GM12878 (cell line): ENCODE measurements around the gene PITPNM3. TPM values are rescaled to one million over a fixed set of nuclear protein-coding genes. Genes with fewer than 3 reads are reported as not detected.

Experiments
- ATAC-seq: fragments of 200-7000 bp; cut with Tn5 transposase; 3 replicates; pipeline ENCODE4 v1.9.1; 2020; ENCODE audit warnings: mild to moderate bottlenecking, moderate library complexity
- BruUV-seq: library from RNA; stranded (reverse); fragments of 400-500 nt; replicated peaks from 2 replicates; lab custom pipeline; 2021; lab: Mats Ljungman, UMichigan
- CTCF ChIA-PET: fragments of 300-600 bp; sonication (Branson Sonifier 250); formaldehyde crosslinking; extraction: SDS; loops from one replicate; lab custom pipeline; 2021; ENCODE audit warnings: inconsistent platforms; lab: Yijun Ruan, JAX
- POLR2A ChIA-PET: fragments of 350-600 bp; formaldehyde crosslinking; extraction: SDS; loops from one replicate; lab custom pipeline; 2021; ENCODE audit warnings: inconsistent platforms; lab: Charles Lee
- RAD21 ChIA-PET: fragments of 300-600 bp; sonication (Branson Sonifier 250); formaldehyde crosslinking; loops from one replicate; lab custom pipeline; 2023; ENCODE audit warnings: antibody characterized with exemption; ENCODE audit not compliant: unreplicated experiment; lab: Charles Lee
- SMC1A ChIA-PET: fragments of 300-600 bp; sonication (Branson Sonifier 250); formaldehyde crosslinking; loops from one replicate; lab custom pipeline; 2023; ENCODE audit not compliant: unreplicated experiment, uncharacterized antibody; lab: Charles Lee
- DNase-seq: peaks from one replicate; pipeline ENCODE4 v3.0.0-alpha.2; 2011; ENCODE audit warnings: low read depth, low spot score
- FAIRE-seq: peaks from 3 replicates; lab custom pipeline; 2011; peaks lifted over from hg19 to GRCh38; lab: Jason Lieb, UNC
- H2AFZ ChIP-seq: 2 replicates; pipeline ENCODE4 v1.6.0; 2011; ENCODE audit warnings: low read depth, low read length, control low read depth; ENCODE audit not compliant: control insufficient read depth
- H3K27ac ChIP-seq: 2 replicates; pipeline ENCODE4 v1.5.1; 2011; ENCODE audit warnings: control low read depth; ENCODE audit not compliant: control insufficient read depth, insufficient read depth
- H3K27me3 ChIP-seq, 2 experiments: replicated peaks in 1 of 2; 2 replicates each; pipeline versions ENCODE4 v1.6.0 to v1.6.1; 2011; ENCODE audit warnings: low read length in 1 of 2; ENCODE audit not compliant: control insufficient read depth in 2 of 2, insufficient read depth in 2 of 2
- H3K36me3 ChIP-seq, 2 experiments: 2 replicates each; pipeline ENCODE4 v1.5.1; 2011; ENCODE audit warnings: low read length in 1 of 2; ENCODE audit not compliant: control insufficient read depth in 2 of 2, insufficient read depth in 2 of 2
- H3K4me1 ChIP-seq: 2 replicates; pipeline ENCODE4 v1.6.1; 2011; ENCODE audit warnings: mild to moderate bottlenecking, low read length, moderate library complexity, mixed read lengths; ENCODE audit not compliant: control insufficient read depth, insufficient read depth
- H3K4me2 ChIP-seq: 2 replicates; pipeline ENCODE4 v1.6.0; 2011; ENCODE audit warnings: control low read depth; ENCODE audit not compliant: control insufficient read depth, insufficient read depth
- H3K4me3 ChIP-seq: fragments of 200-600 bp; sonication (generic); 2 replicates; pipeline ENCODE4 v1.5.1; 2016
- H3K79me2 ChIP-seq: 2 replicates; pipeline ENCODE4 v1.6.0; 2011; ENCODE audit warnings: low read length; ENCODE audit not compliant: control insufficient read depth, insufficient read depth
- H3K9ac ChIP-seq: 2 replicates; pipeline ENCODE4 v1.8.0; 2011; ENCODE audit warnings: low read length, control low read depth, mixed read lengths; ENCODE audit not compliant: control insufficient read depth, insufficient read depth
- H3K9me3 ChIP-seq: replicated peaks from 3 replicates; pipeline ENCODE4 v1.5.1; 2011; ENCODE audit warnings: mild to moderate bottlenecking, low read length; ENCODE audit not compliant: control insufficient read depth, insufficient read depth
- H4K20me1 ChIP-seq: 2 replicates; pipeline ENCODE4 v1.6.0; 2011; ENCODE audit not compliant: control insufficient read depth, insufficient read depth
- CHD1 ChIP-seq: IDR thresholded peaks from 2 replicates; pipeline ENCODE4 v1.6.1; 2012; ENCODE audit warnings: low read depth, low read length, improper control_type of control experiment
- CTCF ChIP-seq, 3 experiments: IDR thresholded peaks in 2 of 3; conservative IDR thresholded peaks in 1 of 3; 2 replicates each; pipeline ENCODE4 v1.5.1; 2011; ENCODE audit warnings: low read depth in 3 of 3, low read length in 3 of 3, mild to moderate bottlenecking in 3 of 3, control low read depth in 2 of 3, moderate library complexity in 2 of 3, inconsistent platforms in 1 of 3, mixed read lengths in 1 of 3; ENCODE audit not compliant: control insufficient read depth in 2 of 3, insufficient read depth in 1 of 3; ENCODE audit errors: extremely low read depth in 1 of 3
- NFIC ChIP-seq: IDR thresholded peaks from 2 replicates; pipeline ENCODE4 v1.6.1; 2012; ENCODE audit warnings: low read depth, mild to moderate bottlenecking, inconsistent platforms, low read length, moderate library complexity
- RAD21 ChIP-seq: IDR thresholded peaks from 2 replicates; pipeline ENCODE4 v1.6.1; 2011; ENCODE audit warnings: mild to moderate bottlenecking, low read depth, low read length, moderate library complexity; ENCODE audit not compliant: insufficient read depth
- WGBS: methylation state at CpG from one replicate; pipeline ENCODE4 v1.1.6; 2016; ENCODE audit warnings: low lambda C conversion rate; ENCODE audit not compliant: insufficient replicate concordance, insufficient coverage; ENCODE audit errors: missing lambda C conversion rate; 5-methylcytosine and 5-hydroxymethylcytosine counted together
- in situ Hi-C: fragments of 300-500 bp; cut with MboI; formaldehyde crosslinking; loops from 9 replicates; pipeline ENCODE4 v1.14.3; 2018; ENCODE audit warnings: mixed read lengths
- intact Hi-C: fragments of 100-400 bp; cut with micrococcal nuclease; formaldehyde crosslinking; loops from one replicate; pipeline ENCODE4 v1.14.2; 2022; ENCODE audit not compliant: unreplicated experiment
- polyA plus RNA-seq, 11 experiments: library from polyadenylated mRNA; depleted of rRNA in 4 of 11; unstranded in 6 of 11; stranded (reverse) in 5 of 11; fragments of >200 nt; fragmentation: Nextera tagmentation in 4 of 11; fragmentation: Illumina TruSeq in 1 of 11; extraction: Ambion mirVana in 4 of 11; extraction: Trizol in 1 of 11; gene quantifications; 1 replicate in 1 of 11; 2 replicates in 10 of 11; pipeline versions ENCODE4 v1.2.1 to v1.2.3, GENCODE V29; 2011 to 2016; ENCODE audit warnings: inconsistent platforms in 2 of 11, missing spikeins in 2 of 11, low read depth in 1 of 11
- total RNA-seq, 4 experiments: library from RNA; depleted of rRNA in 3 of 4; stranded (reverse); fragments of >200 nt in 3 of 4; fragmentation: Illumina TruSeq in 1 of 4; extraction: Trizol in 1 of 4; gene quantifications; 2 replicates each; pipeline versions ENCODE4 v1.2.1 to v1.2.3, GENCODE V29; 2013 to 2021

The PITPNM3 gene
- total and polyA plus RNA-seq, 10 of the 15 experiments (the other 5 are each of a cell fraction or from before 2014, with no cell fraction given) = 0.02 to 0.49 (median 0.19) TPM; not detected in 1

- no peaks in the 10 kb centered on the region for H4K20me1 ChIP-seq
- in situ Hi-C loops = loop anchor here (5.0 to 25.0 kb wide), 2 partner anchors 708 to 833 kb away; no protein-coding TSS in a partner anchor
- RAD21 ChIA-PET = no interaction called here
Measured at GRCh38 chr17:6420173-6420641, 136.1 kb downstream of the PITPNM3 start.

More at GRCh38 chr17:6420173-6420641, 136.1 kb downstream of the PITPNM3 start:
- DNase-seq (no peak), FAIRE-seq (no peak)
- Histone ChIP-seq H2AFZ (no peak overlapping the region), H3K79me2 (no peaks in the 10 kb centered on the region), H3K27ac (no peak overlapping the region), H3K9me3 (no peaks in the 10 kb centered on the region), H3K4me1 (no peaks in the 10 kb centered on the region), H3K9ac (no peak overlapping the region), H3K27me3 (no peaks in the 10 kb centered on the region; a peak in 2 of 4 replicates)
- POLR2A ChIA-PET = no interaction called here
- no TSS peak for BruUV-seq
- 0 out of 2 replicates have a peak, but pooled peaks have one; percentile 9 for TF ChIP-seq RAD21
- TF ChIP-seq CTCF (IDR thresholded peaks at IDR 0.05 in 2 of 3, conservative IDR thresholded peaks at IDR 0.05 in 1 of 3; ENCODE audit: control insufficient read depth in 2 of 3, extremely low read depth in 1 of 3, insufficient read depth in 1 of 3, low read depth in 3 of 3, low read length in 3 of 3) = peak; percentile 10 to 18 (median 13); a peak in 2 of 6 replicates
- TF ChIP-seq NFIC = no peak
- TF ChIP-seq CHD1 = no peak
- TF ChIP-seq, all 136 proteins: peak for 2
- Histone ChIP-seq H3K4me3 (no peak overlapping the region), H3K36me3 (no peaks in the 10 kb centered on the region), H3K4me2 (no peak overlapping the region)
- peak; percentile 37; the same call in 1 of the 3 replicates for ATAC-seq
- 19% methylated on average over 13 of the region's 13 CpGs for WGBS
- ChIA-PET CTCF (interaction anchor here (0.5 to 2.6 kb wide), 4 partner anchors 21 to 832 kb away, joined by 3 to 9 read pairs (median 4); no protein-coding TSS in a partner anchor), SMC1A (no interaction called here)
- intact Hi-C loops = loop anchor here (1.0 to 5.0 kb wide), 2 partner anchors 713 to 833 kb away; no protein-coding TSS in a partner anchor
